HepG2 (cell line): ENCODE measurements around the gene C5AR1. TPM values are rescaled to one million over a fixed set of nuclear protein-coding genes. Genes with fewer than 3 reads are reported as not detected.

Experiments
- ATAC-seq: fragments of 200-7000 bp; cut with Tn5 transposase; 3 replicates; pipeline ENCODE4 v1.9.1; 2020; ENCODE audit warnings: mild to moderate bottlenecking, moderate library complexity
- BruUV-seq: library from RNA; stranded (reverse); fragments of 400-500 nt; replicated peaks from 2 replicates; lab custom pipeline; 2021; lab: Mats Ljungman, UMichigan
- CTCF ChIA-PET: fragments of 300-600 bp; formaldehyde crosslinking; extraction: SDS; loops from one replicate; lab custom pipeline; 2021; ENCODE audit warnings: low total read pairs, inconsistent platforms, low intra/inter-chr PET ratio; lab: Yijun Ruan, JAX
- POLR2A ChIA-PET: fragments of 350-600 bp; sonication (Branson Sonifier 250); formaldehyde crosslinking; loops from one replicate; lab custom pipeline; 2020; ENCODE audit warnings: antibody characterized with exemption, inconsistent platforms; lab: Yijun Ruan, JAX
- DNase-seq: peaks from one replicate; pipeline ENCODE4 v3.0.0-alpha.2; 2015; ENCODE audit warnings: low spot score
- FAIRE-seq: peaks from 3 replicates; lab custom pipeline; 2011; peaks lifted over from hg19 to GRCh38; lab: Jason Lieb, UNC
- H2AFZ ChIP-seq: one replicate; pipeline ENCODE4 v1.6.1; 2011; ENCODE audit warnings: low read length, inconsistent platforms
- H3K27ac ChIP-seq: fragments of 300-600 bp; 3 replicates; pipeline ENCODE4 v1.8.0; 2011; ENCODE audit warnings: mixed run types, mild to moderate bottlenecking, mixed read lengths, low read length, inconsistent platforms; ENCODE audit not compliant: insufficient read depth; ENCODE audit errors: extremely low read length
- H3K27me3 ChIP-seq, 2 experiments: fragments of 200-600 bp in 1 of 2; 2 replicates in 1 of 2; 3 replicates in 1 of 2; pipeline versions ENCODE4 v1.6.0 to v1.8.0; 2011; ENCODE audit warnings: low read length in 2 of 2, mild to moderate bottlenecking in 2 of 2, moderate library complexity in 2 of 2, inconsistent platforms in 1 of 2; ENCODE audit not compliant: insufficient read depth in 2 of 2, control insufficient read depth in 1 of 2
- H3K36me3 ChIP-seq, 2 experiments: fragments of 200-600 bp in 1 of 2; replicated peaks in 1 of 2; 2 replicates in 1 of 2; 3 replicates in 1 of 2; pipeline versions ENCODE4 v1.5.1 to v1.8.0; 2011; ENCODE audit warnings: low read length in 2 of 2, inconsistent platforms in 1 of 2; ENCODE audit not compliant: insufficient read depth in 2 of 2, control insufficient read depth in 1 of 2
- H3K4me1 ChIP-seq: 2 replicates; pipeline ENCODE4 v1.5.1; 2012; ENCODE audit warnings: low read length, inconsistent platforms; ENCODE audit not compliant: insufficient read depth
- H3K4me2 ChIP-seq: 2 replicates; pipeline ENCODE4 v1.6.0; 2011; ENCODE audit warnings: low read depth, low read length, inconsistent platforms
- H3K4me3 ChIP-seq, 3 experiments: fragments of 200-600 bp in 1 of 3; sonication (generic), shearing (Covaris generic) in 1 of 3; replicated peaks in 1 of 3; 2 replicates each; pipeline ENCODE4 v1.5.1; 2011 to 2016; ENCODE audit warnings: low read length in 3 of 3, inconsistent platforms in 2 of 3, low read depth in 2 of 3, mild to moderate bottlenecking in 2 of 3, control low read depth in 1 of 3, mixed read lengths in 1 of 3; ENCODE audit not compliant: insufficient read depth in 1 of 3
- H3K79me2 ChIP-seq: one replicate; pipeline ENCODE4 v1.6.1; 2011; ENCODE audit warnings: low read length, inconsistent platforms; ENCODE audit not compliant: insufficient read depth
- H3K9ac ChIP-seq: 2 replicates; pipeline ENCODE4 v1.6.0; 2011; ENCODE audit warnings: mild to moderate bottlenecking, low read depth, low read length, inconsistent platforms; ENCODE audit not compliant: insufficient read depth
- H3K9me3 ChIP-seq: 2 replicates; pipeline ENCODE4 v1.5.1; 2012; ENCODE audit warnings: mild to moderate bottlenecking, low read length
- H4K20me1 ChIP-seq: 2 replicates; pipeline ENCODE4 v1.6.0; 2011; ENCODE audit warnings: inconsistent platforms, mild to moderate bottlenecking, low read length, moderate library complexity; ENCODE audit not compliant: insufficient read depth
- HNRNPL ChIP-seq: fragments of 200-400 bp; formaldehyde crosslinking; IDR thresholded peaks from 2 replicates; pipeline ENCODE4 v1.6.1; 2017; ENCODE audit warnings: mild to moderate bottlenecking, low read depth, low read length
- JDP2 ChIP-seq: sonication (generic); formaldehyde crosslinking; IDR thresholded peaks from 2 replicates; pipeline ENCODE4 v1.8.1; 2022; ENCODE audit warnings: missing genetic modification reagents, borderline replicate concordance
- KDM3A ChIP-seq: IDR thresholded peaks from 2 replicates; pipeline ENCODE4 v1.6.1; 2018; ENCODE audit warnings: low read depth, missing compliant biosample characterization
- KDM6A ChIP-seq: IDR thresholded peaks from 2 replicates; pipeline ENCODE4 v1.6.1; 2016; ENCODE audit warnings: low read depth
- KLF13 ChIP-seq: sonication (generic); formaldehyde crosslinking; IDR thresholded peaks from 2 replicates; pipeline ENCODE4 v1.4.0; 2020; ENCODE audit warnings: mild to moderate bottlenecking, missing genetic modification reagents
- MTA1 ChIP-seq: sonication (generic); formaldehyde crosslinking; IDR thresholded peaks from 2 replicates; pipeline ENCODE4 v1.4.0; 2020; ENCODE audit warnings: missing genetic modification reagents, mild to moderate bottlenecking, borderline replicate concordance
- NAIF1 ChIP-seq: sonication (generic); formaldehyde crosslinking; IDR thresholded peaks from 2 replicates; pipeline ENCODE4 v1.5.0; 2020; ENCODE audit warnings: mild to moderate bottlenecking, missing genetic modification reagents, borderline replicate concordance
- NFE2L1 ChIP-seq: sonication (generic); formaldehyde crosslinking; IDR thresholded peaks from 2 replicates; pipeline ENCODE4 v1.4.0; 2020; ENCODE audit warnings: missing genetic modification reagents, mild to moderate bottlenecking, borderline replicate concordance
- NFKBIZ ChIP-seq: IDR thresholded peaks from 2 replicates; pipeline ENCODE4 v1.6.1; 2018; ENCODE audit warnings: missing genetic modification reagents, missing compliant biosample characterization
- NFYC ChIP-seq: IDR thresholded peaks from 2 replicates; pipeline ENCODE4 v1.6.1; 2016; ENCODE audit warnings: missing genetic modification reagents, missing compliant biosample characterization
- POLR2A ChIP-seq, 2 experiments: IDR thresholded peaks; 2 replicates each; pipeline ENCODE4 v1.6.1; 2011; ENCODE audit warnings: low read depth in 2 of 2, low read length in 2 of 2, mild to moderate bottlenecking in 1 of 2, moderate library complexity in 1 of 2; ENCODE audit not compliant: insufficient read depth in 1 of 2
- PRDM10 ChIP-seq: sonication (generic); formaldehyde crosslinking; IDR thresholded peaks from 2 replicates; pipeline ENCODE4 v1.4.0; 2020; ENCODE audit warnings: low read depth, missing genetic modification reagents
- SOX6 ChIP-seq, 2 experiments: fragments of 450-650 bp in 1 of 2; sonication (generic) in 1 of 2; formaldehyde crosslinking in 1 of 2; IDR thresholded peaks; 2 replicates each; pipeline versions ENCODE4 v1.4.0 to v1.6.1; 2017 to 2020; ENCODE audit warnings: antibody characterized with exemption in 1 of 2, mild to moderate bottlenecking in 1 of 2, missing genetic modification reagents in 1 of 2
- SSRP1 ChIP-seq: IDR thresholded peaks from 2 replicates; pipeline ENCODE4 v1.6.1; 2016; ENCODE audit warnings: control low read depth
- TFDP2 ChIP-seq: sonication (generic); formaldehyde crosslinking; IDR thresholded peaks from 2 replicates; pipeline ENCODE4 v1.4.0; 2020; ENCODE audit warnings: missing genetic modification reagents
- XBP1 ChIP-seq: sonication (generic); formaldehyde crosslinking; IDR thresholded peaks from 2 replicates; pipeline ENCODE4 v1.5.0; 2020; ENCODE audit warnings: missing genetic modification reagents
- ZBTB21 ChIP-seq: sonication (generic); formaldehyde crosslinking; IDR thresholded peaks from 2 replicates; pipeline ENCODE4 v1.4.0; 2020; ENCODE audit warnings: missing genetic modification reagents
- ZFAT ChIP-seq: sonication (generic); formaldehyde crosslinking; conservative IDR thresholded peaks from 2 replicates; pipeline ENCODE4 v1.8.1; 2023; ENCODE audit warnings: missing genetic modification reagents, inconsistent platforms
- ZNF101 ChIP-seq: sonication (generic); formaldehyde crosslinking; IDR thresholded peaks from 2 replicates; pipeline ENCODE4 v1.4.0; 2020; ENCODE audit warnings: mild to moderate bottlenecking, low read depth, missing genetic modification reagents, borderline replicate concordance
- ZNF20 ChIP-seq: sonication (generic); formaldehyde crosslinking; IDR thresholded peaks from 2 replicates; pipeline ENCODE4 v1.4.0; 2020; ENCODE audit warnings: mild to moderate bottlenecking, moderate library complexity, missing genetic modification reagents
- ZNF317 ChIP-seq: sonication (generic); formaldehyde crosslinking; IDR thresholded peaks from 2 replicates; pipeline ENCODE4 v1.5.0; 2020; ENCODE audit warnings: mild to moderate bottlenecking, missing genetic modification reagents
- ZNF570 ChIP-seq: sonication (generic); formaldehyde crosslinking; IDR thresholded peaks from 2 replicates; pipeline ENCODE4 v1.4.0; 2020; ENCODE audit warnings: mild to moderate bottlenecking, missing genetic modification reagents, borderline replicate concordance
- WGBS: methylation state at CpG from one replicate; pipeline ENCODE4 v1.1.6; 2017; ENCODE audit warnings: low lambda C conversion rate; 5-methylcytosine and 5-hydroxymethylcytosine counted together
- in situ Hi-C: cut with HindIII; loops from 2 replicates; pipeline ENCODE4 v1.10.0; 2017; ENCODE audit warnings: low pct_unique_long_range_greater_than_20kb; ENCODE audit not compliant: extremely low pct_ligation_motif_present
- intact Hi-C: fragments of 100-400 bp; cut with micrococcal nuclease; formaldehyde crosslinking; loops from one replicate; pipeline ENCODE4 v1.10.0; 2022; ENCODE audit not compliant: unreplicated experiment
- polyA plus RNA-seq, 8 experiments: library from polyadenylated mRNA; depleted of rRNA in 3 of 8; stranded (reverse) in 7 of 8; unstranded in 1 of 8; fragments of >200 nt; fragmentation: Illumina TruSeq in 4 of 8; extraction: Trizol in 4 of 8; gene quantifications; 2 replicates each; pipeline versions ENCODE4 v1.2.1 to v1.2.3, GENCODE V29; 2011 to 2016; ENCODE audit warnings: low read depth in 4 of 8, missing spikeins in 1 of 8, mixed read lengths in 1 of 8; ENCODE audit not compliant: insufficient read depth in 1 of 8
- total RNA-seq, 5 experiments: library from RNA; depleted of rRNA; stranded (reverse); fragments of >200 nt; fragmentation: Illumina TruSeq; extraction: Trizol; gene quantifications; 2 replicates each; pipeline ENCODE4 v1.2.3, GENCODE V29; 2016; ENCODE audit warnings: low read depth in 1 of 5

The C5AR1 gene
- total and polyA plus RNA-seq, 2 of the 13 experiments (the other 11 are each of a cell fraction or from before 2014, with no cell fraction given): 0.07 to 1.6 TPM

DNA sequence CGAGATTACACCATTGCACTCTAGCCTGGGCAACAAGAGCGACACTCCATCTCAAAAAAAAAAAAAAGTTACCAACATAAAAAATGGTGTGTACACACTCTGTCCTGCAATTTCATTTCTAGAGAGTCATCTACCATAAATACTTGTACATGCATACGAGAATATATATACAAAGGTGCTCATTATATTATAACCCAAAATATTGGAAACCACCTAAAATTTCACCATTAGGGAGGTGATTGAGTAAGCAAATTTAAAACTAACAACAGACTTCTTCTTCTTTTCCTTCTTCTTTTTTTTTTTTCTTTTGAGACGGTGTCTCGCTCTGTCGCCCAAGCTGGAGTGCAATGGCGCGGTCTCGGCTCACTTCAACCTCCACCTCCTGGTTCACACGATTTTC lies 7.4 kb upstream of the C5AR1 start (continued):
- TF ChIP-seq PRDM10 (CRISPR knock-in tag): no peak
- no peak for TF ChIP-seq ZNF20 (CRISPR knock-in tag)
- TF ChIP-seq ZFAT (CRISPR knock-in tag): no peak
- TF ChIP-seq TFDP2 (CRISPR knock-in tag): no peak
- TF ChIP-seq SOX6 (IDR thresholded peaks at IDR 0.05): no peak
- TF ChIP-seq SOX6 (CRISPR knock-in tag; IDR thresholded peaks at IDR 0.05): no peak
- TF ChIP-seq KDM6A (CRISPR knock-in tag): no peak
- no peak for TF ChIP-seq NFE2L1 (CRISPR knock-in tag)
- TF ChIP-seq, all 625 proteins: peak for 0

- Histone ChIP-seq H3K36me3 (no peaks in the 10 kb centered on the region), H3K9me3 (no peaks in the 10 kb centered on the region), H3K79me2 (no peaks in the 10 kb centered on the region), H3K4me3 (no peak overlapping the region), H3K4me1 (peaks cover 17% of the 10 kb centered on the region), H3K27ac (no peak overlapping the region), H2AFZ (no peak overlapping the region), H3K4me2 (no peak overlapping the region), H4K20me1 (no peaks in the 10 kb centered on the region), H3K27me3 (0 out of 5 replicates have a peak, but pooled peaks cover 0 to 1% of the 10 kb centered on the region in 2 experiments), H3K9ac (no peak overlapping the region)
- in situ Hi-C loops (no loop called here), intact Hi-C loops (loop anchor here (2.0 kb wide), 1 partner anchor 49 kb away; no protein-coding TSS in a partner anchor)
- no TSS peak for BruUV-seq
- WGBS: 59% methylated on average over 6 of the region's 6 CpGs
- DNase-seq (no peak), ATAC-seq (no peak), FAIRE-seq (no peak)
- ChIA-PET CTCF (no interaction called here), POLR2A (no interaction called here)
- TF ChIP-seq NFYC (CRISPR knock-in tag) (no peak), KDM6A (CRISPR knock-in tag) (no peak), ZNF317 (CRISPR knock-in tag) (no peak), ZBTB21 (CRISPR knock-in tag) (no peak), XBP1 (no peak), ZNF570 (no peak), HNRNPL (no peak), SSRP1 (CRISPR knock-in tag) (no peak), NFKBIZ (CRISPR knock-in tag) (no peak), KLF13 (CRISPR knock-in tag) (no peak), JDP2 (CRISPR knock-in tag) (no peak), KDM3A (no peak), NAIF1 (CRISPR knock-in tag) (no peak), ZNF101 (CRISPR knock-in tag) (no peak), POLR2A (IDR thresholded peaks at IDR 0.05; ENCODE audit: insufficient read depth in 1 of 2, low read depth in 2 of 2, low read length in 2 of 2) (no peak), MTA1 (CRISPR knock-in tag) (no peak)
Observed at GRCh38 chr19:47303966-47304365, 5.7 kb upstream of the C5AR1 start.
